Thoracic aorta (tissue), 2 donors: ENCODE results near the gene LSG1. TPM values are rescaled to one million over a fixed set of nuclear protein-coding genes. Genes with fewer than 3 reads are reported as not detected.

Source experiments
- ATAC-seq: fragments of 150-250 bp; one replicate; pipeline ENCODE4 v1.8.0; 2017; ENCODE audit warnings: low read depth; ENCODE audit not compliant: insufficient number of reproducible peaks, low FRiP score
- DNase-seq: peaks from one replicate; pipeline ENCODE4 v3.0.0-alpha.2; 2020; ENCODE audit warnings: low spot score
- H3K27ac ChIP-seq, 2 donors: fragments of 200-600 bp; sonication (generic); 1 replicate in 1 of 2; 2 replicates in 1 of 2; pipeline ENCODE4 v1.5.1; 2016; ENCODE audit warnings: mild to moderate bottlenecking in 2 of 2, moderate library complexity in 2 of 2
- H3K27me3 ChIP-seq: fragments of 200-600 bp; sonication (generic); replicated peaks from 2 replicates; pipeline ENCODE4 v1.6.0; 2016; ENCODE audit warnings: mild to moderate bottlenecking; ENCODE audit not compliant: insufficient read depth
- H3K36me3 ChIP-seq: fragments of 200-600 bp; sonication (generic); one replicate; pipeline ENCODE4 v1.5.1; 2016
- H3K4me1 ChIP-seq, 2 donors: fragments of 200-600 bp; sonication (generic); 1 replicate in 1 of 2; 2 replicates in 1 of 2; pipeline versions ENCODE4 v1.5.1 to v1.6.0; 2016; ENCODE audit warnings: low read depth in 2 of 2, mild to moderate bottlenecking in 1 of 2; ENCODE audit not compliant: control insufficient read depth in 1 of 2
- H3K4me3 ChIP-seq: fragments of 200-600 bp; sonication (generic); 2 replicates; pipeline ENCODE4 v1.5.1; 2016; ENCODE audit warnings: mild to moderate bottlenecking
- H3K9me3 ChIP-seq: fragments of 200-600 bp; sonication (generic); 2 replicates; pipeline ENCODE4 v1.5.1; 2016
- total RNA-seq, 2 donors: library from RNA; depleted of rRNA; stranded (reverse); fragments of >200 nt; gene quantifications; one replicate each; pipeline versions ENCODE4 v1.1.0 to v1.2.3, GENCODE V29; 2016
- TF ChIP-seq, protein P1 (sequence below): fragments of 200-600 bp; sonication (generic); IDR thresholded peaks from one replicate; pipeline ENCODE4 v1.5.1; 2019; ENCODE audit warnings: antibody characterized with exemption

LSG1 gene
- total RNA-seq, 2 donors from 2014 or later, result 19.4 to 59.3 TPM

DNA sequence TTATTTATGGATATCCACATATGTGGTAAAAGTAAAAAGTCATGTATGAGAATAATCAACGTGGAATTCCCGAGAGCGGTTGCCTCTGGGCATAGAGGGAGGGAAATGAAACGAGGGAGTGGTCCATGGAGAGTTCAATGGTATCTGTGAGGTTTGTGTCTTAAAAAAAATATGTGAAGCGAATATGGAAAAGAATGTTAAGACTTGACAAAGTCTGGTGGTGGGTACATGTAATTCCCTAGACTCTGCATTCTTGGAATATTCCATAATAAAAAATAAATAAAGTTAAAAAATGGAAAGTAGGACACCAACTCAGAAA lies 42.1 kb upstream of the LSG1 start:
- Histone ChIP-seq H3K4me1 (no peaks in the 10 kb centered on the region), H3K27me3 (no peaks in the 10 kb centered on the region), H3K36me3 (no peaks in the 10 kb centered on the region), H3K27ac (no peak overlapping the region), H3K4me3 (no peak overlapping the region), H3K9me3 (no peaks in the 10 kb centered on the region)
- TF ChIP-seq, protein P1, sequence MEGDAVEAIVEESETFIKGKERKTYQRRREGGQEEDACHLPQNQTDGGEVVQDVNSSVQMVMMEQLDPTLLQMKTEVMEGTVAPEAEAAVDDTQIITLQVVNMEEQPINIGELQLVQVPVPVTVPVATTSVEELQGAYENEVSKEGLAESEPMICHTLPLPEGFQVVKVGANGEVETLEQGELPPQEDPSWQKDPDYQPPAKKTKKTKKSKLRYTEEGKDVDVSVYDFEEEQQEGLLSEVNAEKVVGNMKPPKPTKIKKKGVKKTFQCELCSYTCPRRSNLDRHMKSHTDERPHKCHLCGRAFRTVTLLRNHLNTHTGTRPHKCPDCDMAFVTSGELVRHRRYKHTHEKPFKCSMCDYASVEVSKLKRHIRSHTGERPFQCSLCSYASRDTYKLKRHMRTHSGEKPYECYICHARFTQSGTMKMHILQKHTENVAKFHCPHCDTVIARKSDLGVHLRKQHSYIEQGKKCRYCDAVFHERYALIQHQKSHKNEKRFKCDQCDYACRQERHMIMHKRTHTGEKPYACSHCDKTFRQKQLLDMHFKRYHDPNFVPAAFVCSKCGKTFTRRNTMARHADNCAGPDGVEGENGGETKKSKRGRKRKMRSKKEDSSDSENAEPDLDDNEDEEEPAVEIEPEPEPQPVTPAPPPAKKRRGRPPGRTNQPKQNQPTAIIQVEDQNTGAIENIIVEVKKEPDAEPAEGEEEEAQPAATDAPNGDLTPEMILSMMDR, result no peak
- ATAC-seq (no peak), DNase-seq (no peak)

DNA sequence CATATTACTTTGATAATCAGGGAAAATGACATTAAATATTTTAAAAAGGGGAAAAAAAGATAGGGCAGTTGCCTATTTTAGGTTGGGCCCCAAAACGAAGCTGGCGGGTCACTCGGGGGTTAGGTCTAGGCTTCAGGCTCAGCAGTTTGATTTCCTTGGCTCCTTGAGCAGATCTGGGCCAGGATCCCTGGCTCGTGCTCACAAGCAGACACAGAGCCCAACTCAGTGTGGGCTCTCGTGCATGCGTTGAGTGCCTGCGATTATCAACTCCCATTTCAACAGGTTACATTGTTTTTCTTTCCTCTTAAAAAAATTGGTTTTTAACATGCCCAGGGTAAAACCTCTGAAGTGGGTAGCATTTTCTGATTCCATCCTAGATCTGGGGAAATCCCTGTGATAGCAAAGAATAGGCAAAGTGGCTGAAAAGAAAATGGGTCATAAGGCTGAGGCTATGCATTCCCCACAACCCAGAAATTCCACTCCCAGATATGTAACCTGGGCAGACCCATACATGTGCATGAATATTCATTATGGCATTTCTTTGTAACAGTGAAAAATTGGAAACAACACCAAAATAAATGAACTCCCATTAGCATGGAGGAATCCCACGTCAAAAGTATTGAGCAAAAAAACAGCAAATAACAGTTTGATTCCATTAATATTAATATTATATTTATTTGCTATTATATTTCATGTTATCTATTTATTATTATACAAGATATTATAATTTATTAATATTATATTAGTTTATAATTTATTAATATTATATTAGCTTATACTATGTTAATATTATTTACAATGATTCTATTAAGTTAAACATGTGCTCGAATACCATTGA lies 41.5 kb upstream of the LSG1 start:
- H3K27ac ChIP-seq, result no peak overlapping the region
- no peaks in the 10 kb centered on the region for H3K36me3 ChIP-seq
- no peak for ATAC-seq
- DNase-seq, result no peak
- TF ChIP-seq, protein P1, result no peak
- H3K4me3 ChIP-seq, result no peak overlapping the region
- no peaks in the 10 kb centered on the region for H3K4me1 ChIP-seq
- H3K9me3 ChIP-seq, result no peaks in the 10 kb centered on the region
- no peaks in the 10 kb centered on the region for H3K27me3 ChIP-seq

GRCh38 chr3:194711913-194712312 lies 39.9 kb upstream of the LSG1 start:
- Histone ChIP-seq H3K9me3 (no peaks in the 10 kb centered on the region), H3K27me3 (no peaks in the 10 kb centered on the region), H3K4me3 (no peak overlapping the region), H3K4me1 (no peaks in the 10 kb centered on the region), H3K36me3 (no peaks in the 10 kb centered on the region), H3K27ac (no peak overlapping the region)
- TF ChIP-seq, protein P1, result no peak
- DNase-seq (no peak), ATAC-seq (no peak)

- no peak for DNase-seq
- no peak overlapping the region for H3K27ac ChIP-seq
- H3K27me3 ChIP-seq, result no peaks in the 10 kb centered on the region
- no peak overlapping the region for H3K4me3 ChIP-seq
- no peaks in the 10 kb centered on the region for H3K4me1 ChIP-seq
- ATAC-seq, result no peak
- TF ChIP-seq, protein P1, result no peak
- no peaks in the 10 kb centered on the region for H3K36me3 ChIP-seq
- H3K9me3 ChIP-seq, result no peaks in the 10 kb centered on the region
Observed at GRCh38 chr3:194711286-194711685, 39.3 kb upstream of the LSG1 start.

DNA sequence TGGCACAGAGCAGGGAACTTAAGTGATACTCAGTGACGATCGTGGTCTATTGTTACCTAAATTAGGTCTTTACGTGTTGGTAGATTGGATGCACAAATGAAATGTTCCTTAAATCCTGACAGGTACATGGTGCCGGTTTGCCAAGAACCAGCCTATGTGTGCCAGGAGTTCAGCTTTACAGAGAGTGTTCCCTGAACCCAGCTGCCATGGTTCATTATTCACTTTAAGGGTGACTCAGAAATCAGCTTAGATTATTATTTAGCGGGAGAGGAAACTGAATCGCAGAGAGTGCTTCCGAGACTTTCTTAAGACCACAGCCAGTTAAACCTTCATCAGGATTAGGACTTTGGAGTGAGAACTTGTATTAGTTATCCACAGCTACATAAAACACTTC lies 35.2 kb upstream of the LSG1 start:
- H3K27ac ChIP-seq, result no peak overlapping the region
- ATAC-seq, result no peak
- TF ChIP-seq, protein P1, result no peak

More for the DNA sequence above, 35.2 kb upstream of the LSG1 start:
- H3K27me3 ChIP-seq, result no peaks in the 10 kb centered on the region
- H3K36me3 ChIP-seq, result no peaks in the 10 kb centered on the region
- no peak overlapping the region for H3K4me3 ChIP-seq
- no peaks in the 10 kb centered on the region for H3K4me1 ChIP-seq
- H3K9me3 ChIP-seq, result no peaks in the 10 kb centered on the region
- no peak for DNase-seq
